SU-DHL-6 (cell line): ENCODE results near the gene CRYAB.

Experiments
- EZH2phosphoT487 ChIP-seq: fragments of 200-600 bp; sonication (generic), shearing (Covaris generic); conservative IDR thresholded peaks from 2 replicates; pipeline ENCODE4 v1.6.1; 2018; ENCODE audit warnings: mild to moderate bottlenecking, antibody characterized with exemption, low read length, moderate library complexity, mixed read lengths
- TF ChIP-seq, protein P1 (sequence below): fragments of 200-600 bp; sonication (generic); IDR thresholded peaks from one replicate; pipeline ENCODE4 v1.5.1; 2017; ENCODE audit warnings: antibody characterized with exemption, mild to moderate bottlenecking, low read length, moderate library complexity; ENCODE audit not compliant: insufficient read depth, poor library complexity, severe bottlenecking

DNA sequence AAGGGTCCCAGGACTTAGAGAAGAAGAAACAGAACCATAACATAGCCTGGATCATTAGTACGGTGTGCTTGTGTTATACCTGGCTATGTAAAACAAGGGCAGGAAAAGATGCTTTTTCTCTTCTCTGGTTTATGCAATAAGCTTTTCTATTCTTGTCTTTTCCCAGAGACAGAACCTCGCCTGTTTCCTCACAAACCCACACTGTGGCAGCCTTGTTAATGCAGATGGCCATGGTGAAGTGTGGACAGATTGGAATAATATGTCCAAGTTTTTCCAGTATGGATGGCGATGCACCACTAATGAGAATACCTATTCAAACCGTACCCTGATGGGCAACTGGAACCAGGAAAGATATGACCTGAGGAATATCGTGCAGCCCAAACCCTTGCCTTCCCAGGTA is 29.4 kb downstream of the CRYAB start:
- TF ChIP-seq, protein P1, sequence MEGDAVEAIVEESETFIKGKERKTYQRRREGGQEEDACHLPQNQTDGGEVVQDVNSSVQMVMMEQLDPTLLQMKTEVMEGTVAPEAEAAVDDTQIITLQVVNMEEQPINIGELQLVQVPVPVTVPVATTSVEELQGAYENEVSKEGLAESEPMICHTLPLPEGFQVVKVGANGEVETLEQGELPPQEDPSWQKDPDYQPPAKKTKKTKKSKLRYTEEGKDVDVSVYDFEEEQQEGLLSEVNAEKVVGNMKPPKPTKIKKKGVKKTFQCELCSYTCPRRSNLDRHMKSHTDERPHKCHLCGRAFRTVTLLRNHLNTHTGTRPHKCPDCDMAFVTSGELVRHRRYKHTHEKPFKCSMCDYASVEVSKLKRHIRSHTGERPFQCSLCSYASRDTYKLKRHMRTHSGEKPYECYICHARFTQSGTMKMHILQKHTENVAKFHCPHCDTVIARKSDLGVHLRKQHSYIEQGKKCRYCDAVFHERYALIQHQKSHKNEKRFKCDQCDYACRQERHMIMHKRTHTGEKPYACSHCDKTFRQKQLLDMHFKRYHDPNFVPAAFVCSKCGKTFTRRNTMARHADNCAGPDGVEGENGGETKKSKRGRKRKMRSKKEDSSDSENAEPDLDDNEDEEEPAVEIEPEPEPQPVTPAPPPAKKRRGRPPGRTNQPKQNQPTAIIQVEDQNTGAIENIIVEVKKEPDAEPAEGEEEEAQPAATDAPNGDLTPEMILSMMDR = no peak
- TF ChIP-seq EZH2phosphoT487 = no peak
